GM18909 (cell line): ENCODE measurements around the gene TTLL13.

Experiments used
- ATAC-seq: cut with Tn5 transposase; IDR thresholded peaks from one replicate; pipeline ENCODE4 v1.9.1; 2021; ENCODE audit warnings: mild to moderate bottlenecking; ENCODE audit not compliant: unreplicated experiment, poor library complexity

The TTLL13 gene

GRCh38 chr15:90249203-90249863 lies at the start of gene TTLL13:
Gene TTLL13, plus strand, starts transcription at chr15:90249556. Its CDS starts 1,075 bp downstream, at chr15:90250631.
- ATAC-seq = no peak

GRCh38 chr15:90200534-90201129 lies 48.7 kb upstream of the TTLL13 start:
- peak; percentile 5 for ATAC-seq

- peak; percentile 78 for ATAC-seq
Measured at GRCh38 chr15:90201130-90201943, 48.0 kb upstream of the TTLL13 start, which contains the start of gene SEMA4B. Gene SEMA4B, plus strand, starts transcription at chr15:90201330. Its CDS starts 249 bp downstream, at chr15:90201579.

GRCh38 chr15:90201944-90202375 lies 47.4 kb upstream of the TTLL13 start:
- no peak for ATAC-seq

GRCh38 chr15:90202929-90203328 lies 46.4 kb upstream of the TTLL13 start:
- ATAC-seq = no peak

GRCh38 chr15:90203473-90203872 lies 45.9 kb upstream of the TTLL13 start:
- no peak for ATAC-seq

- ATAC-seq = no peak
Measured at GRCh38 chr15:90203922-90204321, 45.4 kb upstream of the TTLL13 start.

GRCh38 chr15:90205050-90205848 lies 44.1 kb upstream of the TTLL13 start:
- no peak for ATAC-seq

GRCh38 chr15:90205886-90206285 lies 43.5 kb upstream of the TTLL13 start:
- ATAC-seq = no peak

GRCh38 chr15:90207252-90207651 lies 42.1 kb upstream of the TTLL13 start:
- no peak for ATAC-seq

- no peak for ATAC-seq
Measured at GRCh38 chr15:90208356-90208755, 41.0 kb upstream of the TTLL13 start.

- ATAC-seq = no peak
Measured at GRCh38 chr15:90209591-90209990, 39.8 kb upstream of the TTLL13 start.

- ATAC-seq = no peak
Measured at GRCh38 chr15:90210593-90210992, 38.8 kb upstream of the TTLL13 start.

GRCh38 chr15:90211009-90211408 lies 38.3 kb upstream of the TTLL13 start:
- no peak for ATAC-seq

GRCh38 chr15:90211440-90212143 lies 37.8 kb upstream of the TTLL13 start:
- ATAC-seq = no peak

- no peak for ATAC-seq
Measured at GRCh38 chr15:90212221-90213098, 36.9 kb upstream of the TTLL13 start.

- no peak for ATAC-seq
Measured at GRCh38 chr15:90213122-90213817, 36.1 kb upstream of the TTLL13 start.

- no peak for ATAC-seq
Measured at GRCh38 chr15:90213818-90214204, 35.5 kb upstream of the TTLL13 start.
